B cell (primary cell): ENCODE data around the gene SKAP2.

ENCODE experiments used
- CTCF ChIP-seq: fragments of 200-600 bp; IDR thresholded peaks from one replicate; pipeline ENCODE4 v1.8.0; 2022; ENCODE audit warnings: antibody characterized with exemption, mild to moderate bottlenecking
- EZH2 ChIP-seq: IDR thresholded peaks from 2 replicates; pipeline ENCODE4 v1.6.1; 2012; ENCODE audit warnings: borderline replicate concordance, low read depth, mild to moderate bottlenecking, moderate library complexity, low read length; ENCODE audit not compliant: insufficient read depth, poor library complexity, severe bottlenecking

GRCh38 chr7:26880852-26881251, 16.5 kb upstream of the SKAP2 start:
- TF ChIP-seq CTCF (no peak), EZH2 (no peak)
